ENCODE results near the gene IKZF1.

IKZF1 gene

GRCh38 chr7:50355817-50356178 is 51.3 kb downstream of the IKZF1 start:
- no peak for DNase-seq (ENCODE audit: low read depth)

- no peak for DNase-seq (ENCODE audit: low read depth)
These were observed 51.9 kb downstream of the IKZF1 start for GRCh38 chr7:50356212-50356944.

- no peak for DNase-seq (ENCODE audit: low read depth)
These were observed 52.4 kb downstream of the IKZF1 start for GRCh38 chr7:50356945-50357268.

- DNase-seq (ENCODE audit: low read depth) = no peak
These were observed 52.9 kb downstream of the IKZF1 start for GRCh38 chr7:50357426-50357825.

- DNase-seq (ENCODE audit: low read depth) = no peak
These were observed 53.7 kb downstream of the IKZF1 start for GRCh38 chr7:50358041-50358705.

GRCh38 chr7:50358779-50359178 is 54.3 kb downstream of the IKZF1 start:
- no peak for DNase-seq (ENCODE audit: low read depth)

- no peak for DNase-seq (ENCODE audit: low read depth)
These were observed 54.9 kb downstream of the IKZF1 start for GRCh38 chr7:50359258-50359994.

- DNase-seq (ENCODE audit: low read depth) = no peak
These were observed 55.7 kb downstream of the IKZF1 start for GRCh38 chr7:50359995-50360925.

- no peak for DNase-seq (ENCODE audit: low read depth)
These were observed 57.6 kb downstream of the IKZF1 start for GRCh38 chr7:50362142-50362541.

- DNase-seq (ENCODE audit: low read depth) = no peak
These were observed 58.3 kb downstream of the IKZF1 start for GRCh38 chr7:50362712-50363282.

- no peak for DNase-seq (ENCODE audit: low read depth)
These were observed 59.0 kb downstream of the IKZF1 start for GRCh38 chr7:50363327-50364060.

GRCh38 chr7:50364645-50365044 is 60.1 kb downstream of the IKZF1 start:
- DNase-seq (ENCODE audit: low read depth) = no peak

- no peak for DNase-seq (ENCODE audit: low read depth)
These were observed 61.8 kb downstream of the IKZF1 start for GRCh38 chr7:50366311-50366710.

GRCh38 chr7:50367100-50367499 is 62.6 kb downstream of the IKZF1 start:
- no peak for DNase-seq (ENCODE audit: low read depth)

GRCh38 chr7:50367570-50367969 is 63.1 kb downstream of the IKZF1 start:
- no peak for DNase-seq (ENCODE audit: low read depth)

GRCh38 chr7:50368366-50368765 is 63.9 kb downstream of the IKZF1 start:
- no peak for DNase-seq (ENCODE audit: low read depth)

- no peak for DNase-seq (ENCODE audit: low read depth)
These were observed 64.9 kb downstream of the IKZF1 start for GRCh38 chr7:50369143-50370026.

GRCh38 chr7:50370884-50371283 is 66.4 kb downstream of the IKZF1 start:
- DNase-seq (ENCODE audit: low read depth) = no peak

GRCh38 chr7:50371551-50372021 is 67.1 kb downstream of the IKZF1 start:
- DNase-seq (ENCODE audit: low read depth) = no peak

GRCh38 chr7:50372923-50373322 is 68.4 kb downstream of the IKZF1 start:
- DNase-seq (ENCODE audit: low read depth) = no peak

Measured in GM04503 (cell line).